ENCODE data around the gene AP3S1. TPM values are rescaled to one million over a fixed set of nuclear protein-coding genes. Genes with fewer than 3 reads are reported as not detected.

AP3S1 gene
- total RNA-seq, 4 donors from 2014 or later, result 31.8 to 87.2 (median 60.8) TPM

DNA sequence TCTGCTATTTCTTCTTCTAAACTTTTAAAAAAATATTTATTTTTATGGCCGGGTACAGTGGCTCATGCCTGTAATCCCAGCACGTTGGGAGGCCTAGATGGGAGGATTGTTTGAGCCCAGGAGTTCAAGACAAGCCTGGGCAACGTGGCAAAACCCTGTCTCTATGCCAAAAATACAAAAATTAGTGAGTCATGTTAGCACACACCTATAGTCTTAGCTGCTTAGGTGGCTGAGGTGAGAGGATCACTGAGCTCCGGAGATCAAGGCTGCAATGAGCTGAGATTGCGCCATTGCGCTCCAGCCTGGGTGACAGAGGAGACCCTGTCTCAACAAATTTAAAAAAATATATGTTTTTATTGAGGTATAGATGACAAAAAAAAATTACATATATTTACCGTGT is 5.6 kb downstream of the AP3S1 start:
- intact Hi-C loops (cut with DNase I; ENCODE audit: low total_unique reads), result no loop called here
- Histone ChIP-seq H3K4me3 (no peak overlapping the region), H3K4me1 (peaks cover 0 to 5% of the 10 kb centered on the region in 2 donors)

DNA sequence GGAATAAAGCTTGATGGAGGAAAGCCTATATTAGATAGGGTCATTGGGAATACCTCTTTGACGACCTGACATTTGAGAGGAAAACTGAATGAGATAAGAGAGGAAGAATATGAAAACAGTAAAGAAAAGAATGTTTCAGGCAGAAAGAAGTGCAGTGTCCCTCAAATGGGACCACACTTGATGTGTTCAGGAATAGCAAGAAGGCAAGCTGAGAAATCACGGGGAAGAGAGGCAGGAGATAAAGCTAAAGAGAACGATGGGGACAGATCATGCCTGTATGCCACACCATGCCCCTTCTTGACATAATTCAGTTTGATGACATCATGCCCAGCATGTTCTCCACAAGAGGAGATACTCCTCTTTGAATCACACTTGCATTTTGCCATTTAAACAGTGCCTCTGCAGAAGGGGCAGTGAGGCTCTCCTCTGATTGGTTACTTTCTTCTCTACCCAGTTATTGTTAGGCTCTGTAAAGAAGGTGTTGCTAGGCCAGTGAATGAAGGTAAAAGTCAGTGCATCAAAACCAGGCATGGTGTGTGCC is 7.6 kb downstream of the AP3S1 start:
- Histone ChIP-seq H3K4me1 (peaks cover 0 to 5% of the 10 kb centered on the region in 2 donors), H3K4me3 (no peak overlapping the region)
- intact Hi-C loops (cut with DNase I; ENCODE audit: low total_unique reads), result no loop called here

More for the DNA sequence above, 5.6 kb downstream of the AP3S1 start:
- no peak for DNase-seq
- Histone ChIP-seq H3K36me3 (no peaks in the 10 kb centered on the region), H3K9me3 (no peaks in the 10 kb centered on the region), H3K27ac (no peak overlapping the region), H3K27me3 (no peaks in the 10 kb centered on the region)
- TF ChIP-seq, protein P1, sequence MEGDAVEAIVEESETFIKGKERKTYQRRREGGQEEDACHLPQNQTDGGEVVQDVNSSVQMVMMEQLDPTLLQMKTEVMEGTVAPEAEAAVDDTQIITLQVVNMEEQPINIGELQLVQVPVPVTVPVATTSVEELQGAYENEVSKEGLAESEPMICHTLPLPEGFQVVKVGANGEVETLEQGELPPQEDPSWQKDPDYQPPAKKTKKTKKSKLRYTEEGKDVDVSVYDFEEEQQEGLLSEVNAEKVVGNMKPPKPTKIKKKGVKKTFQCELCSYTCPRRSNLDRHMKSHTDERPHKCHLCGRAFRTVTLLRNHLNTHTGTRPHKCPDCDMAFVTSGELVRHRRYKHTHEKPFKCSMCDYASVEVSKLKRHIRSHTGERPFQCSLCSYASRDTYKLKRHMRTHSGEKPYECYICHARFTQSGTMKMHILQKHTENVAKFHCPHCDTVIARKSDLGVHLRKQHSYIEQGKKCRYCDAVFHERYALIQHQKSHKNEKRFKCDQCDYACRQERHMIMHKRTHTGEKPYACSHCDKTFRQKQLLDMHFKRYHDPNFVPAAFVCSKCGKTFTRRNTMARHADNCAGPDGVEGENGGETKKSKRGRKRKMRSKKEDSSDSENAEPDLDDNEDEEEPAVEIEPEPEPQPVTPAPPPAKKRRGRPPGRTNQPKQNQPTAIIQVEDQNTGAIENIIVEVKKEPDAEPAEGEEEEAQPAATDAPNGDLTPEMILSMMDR (IDR thresholded peaks at IDR 0.05), result no peak
- no peak for TF ChIP-seq POLR2A (IDR thresholded peaks at IDR 0.05)

DNA sequence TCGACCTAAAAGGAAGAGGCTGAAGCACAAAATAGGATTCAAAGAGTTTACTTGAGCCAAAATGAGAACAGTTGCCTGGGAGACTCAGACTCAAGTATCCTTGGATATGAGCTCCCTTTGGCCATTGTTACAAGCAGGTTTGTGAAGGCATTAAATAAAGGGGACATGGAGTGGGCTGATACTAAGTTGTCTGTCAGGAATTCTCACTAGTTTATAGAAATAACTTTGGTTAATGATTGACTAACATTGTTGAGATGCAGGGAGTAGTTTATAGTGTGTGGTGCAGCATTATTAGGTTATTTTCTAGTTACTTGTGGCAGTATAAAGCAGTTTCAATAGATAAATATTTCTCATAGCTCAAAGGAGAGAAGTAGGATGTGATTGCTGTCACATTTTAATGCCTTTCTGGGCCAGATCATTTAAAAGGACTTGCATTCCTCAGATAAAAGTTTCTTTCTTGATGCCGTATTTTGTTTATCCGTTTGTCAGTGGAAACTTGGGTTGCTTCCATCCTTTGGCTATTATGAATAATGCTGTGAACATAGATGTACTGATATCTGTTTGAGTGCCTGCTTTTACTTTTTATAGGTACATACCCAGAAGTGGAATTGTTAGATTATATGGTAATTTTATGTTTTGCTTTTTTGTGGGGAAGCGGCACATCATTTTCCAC is 9.1 kb downstream of the AP3S1 start:
- DNase-seq, result no peak
- peaks cover 0 to 5% of the 10 kb centered on the region in 2 donors for H3K4me1 ChIP-seq
- peak overlapping the region; percentile 0 to 69 for H3K27ac ChIP-seq
- no peaks in the 10 kb centered on the region for H3K9me3 ChIP-seq
- intact Hi-C loops (cut with DNase I; ENCODE audit: low total_unique reads), result no loop called here
- H3K27me3 ChIP-seq, result no peaks in the 10 kb centered on the region
- H3K4me3 ChIP-seq, result no peak overlapping the region
- TF ChIP-seq, protein P1 (IDR thresholded peaks at IDR 0.05), result no peak
- no peak for TF ChIP-seq POLR2A (IDR thresholded peaks at IDR 0.05)
- H3K36me3 ChIP-seq, result no peaks in the 10 kb centered on the region

More for the DNA sequence above, 7.6 kb downstream of the AP3S1 start:
- no peak overlapping the region for H3K27ac ChIP-seq
- TF ChIP-seq, protein P1 (IDR thresholded peaks at IDR 0.05), result no peak
- no peak for TF ChIP-seq POLR2A (IDR thresholded peaks at IDR 0.05)
- no peak for DNase-seq
- H3K36me3 ChIP-seq, result no peaks in the 10 kb centered on the region
- no peaks in the 10 kb centered on the region for H3K27me3 ChIP-seq
- no peaks in the 10 kb centered on the region for H3K9me3 ChIP-seq

DNA sequence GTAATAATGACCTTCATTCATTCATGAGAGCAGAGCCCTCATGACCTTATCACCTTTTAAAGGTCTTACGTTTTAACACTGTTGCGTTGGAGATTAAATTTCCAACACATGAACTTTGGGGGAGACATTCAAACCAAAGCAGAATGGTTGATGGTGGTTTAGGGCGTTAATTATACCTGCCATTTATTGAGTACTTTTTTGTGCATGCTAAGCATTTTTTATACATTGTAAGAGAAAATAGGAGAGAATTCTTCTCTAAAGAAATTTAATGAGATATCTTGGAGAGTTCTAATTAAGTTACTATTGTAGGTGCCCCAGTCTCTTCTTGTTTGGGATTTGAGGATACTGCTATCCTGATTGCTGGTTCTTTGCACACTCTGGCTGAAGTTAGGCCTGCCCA is 12.4 kb downstream of the AP3S1 start:
- TF ChIP-seq, protein P1 (IDR thresholded peaks at IDR 0.05), result no peak
- TF ChIP-seq POLR2A (IDR thresholded peaks at IDR 0.05), result no peak
- DNase-seq, result no peak
- Histone ChIP-seq H3K4me3 (no peak overlapping the region), H3K4me1 (peaks cover 0 to 5% of the 10 kb centered on the region in 2 donors), H3K27ac (no peak overlapping the region), H3K9me3 (no peaks in the 10 kb centered on the region), H3K36me3 (no peaks in the 10 kb centered on the region), H3K27me3 (no peaks in the 10 kb centered on the region)
- intact Hi-C loops (cut with DNase I; ENCODE audit: low total_unique reads), result no loop called here

DNA sequence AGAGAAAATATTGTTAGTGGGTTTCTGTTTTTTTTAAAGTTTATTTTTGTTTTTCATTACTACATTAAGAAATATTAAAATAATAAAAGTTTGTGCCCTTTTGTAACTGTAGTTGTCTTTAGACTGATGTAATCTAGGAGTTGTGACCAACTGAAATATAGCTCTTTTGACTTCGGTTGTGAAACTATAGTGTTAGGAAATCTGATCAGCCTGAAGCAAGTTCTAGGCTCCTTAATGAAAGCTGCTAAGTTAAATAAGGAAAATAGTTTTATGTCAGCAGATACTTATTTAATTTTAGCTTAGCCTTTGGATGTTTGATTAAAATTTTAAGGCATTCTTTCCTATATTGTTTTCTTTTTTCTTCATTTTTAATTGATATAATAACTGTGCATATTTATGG is 14.2 kb downstream of the AP3S1 start:
- Histone ChIP-seq H3K27ac (no peak overlapping the region), H3K27me3 (no peaks in the 10 kb centered on the region)
- TF ChIP-seq, protein P1 (IDR thresholded peaks at IDR 0.05), result no peak
- TF ChIP-seq POLR2A (IDR thresholded peaks at IDR 0.05), result no peak

More for the DNA sequence above, 14.2 kb downstream of the AP3S1 start:
- Histone ChIP-seq H3K36me3 (no peaks in the 10 kb centered on the region), H3K4me3 (no peak overlapping the region), H3K9me3 (no peaks in the 10 kb centered on the region), H3K4me1 (peaks cover 0 to 5% of the 10 kb centered on the region in 2 donors)
- intact Hi-C loops (cut with DNase I; ENCODE audit: low total_unique reads), result no loop called here
- DNase-seq, result no peak

Measured in uterus (tissue), 4 donors.